Astrocyte (in vitro differentiated cells and primary cell): ENCODE data around the gene ST6GAL2.

Experiments
- CTCF ChIP-seq: IDR thresholded peaks from 2 replicates; pipeline ENCODE4 v1.5.1; 2011; ENCODE audit warnings: low read depth, mild to moderate bottlenecking, inconsistent platforms, low read length, moderate library complexity; ENCODE audit not compliant: insufficient read depth
- EZH2 ChIP-seq: IDR thresholded peaks from 2 replicates; pipeline ENCODE4 v1.6.1; 2012; ENCODE audit warnings: mild to moderate bottlenecking, low read length, inconsistent platforms; ENCODE audit not compliant: insufficient read depth

- TF ChIP-seq CTCF: no peak
- TF ChIP-seq EZH2: no peak
These were observed 3.3 kb downstream of the ST6GAL2 start for GRCh38 chr2:106882673-106883072.
